ENCODE measurements around the gene AASDHPPT. TPM values are rescaled to one million over a fixed set of nuclear protein-coding genes. Genes with fewer than 3 reads are reported as not detected.

Gene AASDHPPT
- total RNA-seq, 1 donor from 2014 or later: 284 TPM

GRCh38 chr11:106086850-106087249 lies 9.4 kb downstream of the AASDHPPT start:
- DNase-seq: no peak

GRCh38 chr11:106087815-106088435 lies 10.5 kb downstream of the AASDHPPT start:
- peak; percentile 18 for DNase-seq

- DNase-seq: no peak
Observed at GRCh38 chr11:106088896-106089295, 11.4 kb downstream of the AASDHPPT start.

- DNase-seq: no peak
Observed at GRCh38 chr11:106091480-106092123, 14.1 kb downstream of the AASDHPPT start.

GRCh38 chr11:106092446-106092845 lies 15.0 kb downstream of the AASDHPPT start:
- DNase-seq: no peak

- DNase-seq: no peak
Observed at GRCh38 chr11:106098893-106099553, 21.6 kb downstream of the AASDHPPT start.

- DNase-seq: no peak
Observed at GRCh38 chr11:106101370-106101769, 23.9 kb downstream of the AASDHPPT start.

GRCh38 chr11:106101819-106102218 lies 24.4 kb downstream of the AASDHPPT start:
- DNase-seq: no peak

GRCh38 chr11:106105986-106106385 lies 28.5 kb downstream of the AASDHPPT start:
- DNase-seq: no peak

GRCh38 chr11:106121570-106122320 lies 44.3 kb downstream of the AASDHPPT start:
- no peak for DNase-seq

GRCh38 chr11:106127604-106128003 lies 50.1 kb downstream of the AASDHPPT start:
- DNase-seq: no peak

- DNase-seq: no peak
Observed at GRCh38 chr11:106128740-106129139, 51.3 kb downstream of the AASDHPPT start.

GRCh38 chr11:106131998-106132397 lies 54.5 kb downstream of the AASDHPPT start:
- no peak for DNase-seq

GRCh38 chr11:106132582-106133354 lies 55.3 kb downstream of the AASDHPPT start:
- no peak for DNase-seq

- no peak for DNase-seq
Observed at GRCh38 chr11:106133529-106133928, 56.1 kb downstream of the AASDHPPT start.

- no peak for DNase-seq
Observed at GRCh38 chr11:106137061-106137460, 59.6 kb downstream of the AASDHPPT start.

- DNase-seq: no peak
Observed at GRCh38 chr11:106137758-106138157, 60.3 kb downstream of the AASDHPPT start.

Other genes with a start within 250 kb of the AASDHPPT start
- gene MSANTD4, start 55.4 kb upstream of the AASDHPPT start, total RNA-seq: 67.1 TPM
- gene KBTBD3, start 315 bp upstream of the AASDHPPT start, total RNA-seq: 20.4 TPM